Melanocyte of skin (primary cell): ENCODE results near the gene SLC6A16. TPM values are rescaled to one million over a fixed set of nuclear protein-coding genes. Genes with fewer than 3 reads are reported as not detected.

ENCODE experiments used
- small RNA-seq, 2 donors: library from RNA; depleted of rRNA; stranded (forward); fragments of <200 nt; gene quantifications; one replicate each; pipeline ENCODE3, GENCODE V24; 2012
- total RNA-seq, 2 donors: library from RNA; depleted of rRNA; stranded (reverse); fragments of >200 nt; gene quantifications; 2 replicates each; pipeline ENCODE4 v1.2.3, GENCODE V29; 2012

Gene SLC6A16
- under 1 TPM; under 0.01 to 0.69 TPM for total RNA-seq

DNA sequence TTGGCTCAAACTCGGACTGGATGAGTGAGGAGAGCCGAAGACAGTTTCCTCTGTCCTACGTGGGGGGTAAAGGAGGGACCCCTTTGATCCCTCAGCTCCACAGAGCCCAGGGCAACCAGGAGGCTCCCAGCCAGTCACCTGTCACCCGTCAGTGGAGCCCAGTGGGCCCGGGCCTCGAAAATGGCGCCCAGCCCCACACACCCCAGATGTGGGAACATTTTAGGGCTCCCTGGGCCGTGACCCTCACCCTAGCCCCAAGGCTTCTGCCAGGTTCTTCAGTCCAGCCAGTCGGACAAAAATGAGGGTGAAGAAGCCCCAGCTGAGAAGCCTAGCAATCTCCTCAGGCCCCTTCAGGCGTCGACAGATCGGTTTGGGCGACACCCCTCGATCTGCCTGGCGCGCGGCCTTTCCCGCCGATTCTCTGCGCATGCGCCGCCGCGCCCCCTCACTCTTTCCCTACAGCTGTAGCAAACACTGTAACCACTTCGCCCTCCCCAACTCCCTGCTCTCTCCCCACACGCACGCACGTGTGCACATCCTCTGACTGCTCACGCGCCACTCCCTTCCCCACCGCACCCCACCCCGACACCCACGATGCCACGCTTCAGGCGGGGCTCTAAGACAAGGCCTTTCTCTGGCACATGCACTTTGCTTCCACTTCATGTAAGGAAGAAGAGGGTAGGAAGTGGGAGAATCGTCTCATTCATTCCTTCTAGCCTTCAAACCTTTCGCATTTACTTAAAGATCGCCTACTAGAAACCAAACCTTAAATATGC lies at the start of gene SLC6A16:
Gene SLC6A16 (minus strand): TSS at position 391 of the 776 bp plus-strand sequence. CDS start 13,844 bp downstream, outside the sequence.

DNA sequence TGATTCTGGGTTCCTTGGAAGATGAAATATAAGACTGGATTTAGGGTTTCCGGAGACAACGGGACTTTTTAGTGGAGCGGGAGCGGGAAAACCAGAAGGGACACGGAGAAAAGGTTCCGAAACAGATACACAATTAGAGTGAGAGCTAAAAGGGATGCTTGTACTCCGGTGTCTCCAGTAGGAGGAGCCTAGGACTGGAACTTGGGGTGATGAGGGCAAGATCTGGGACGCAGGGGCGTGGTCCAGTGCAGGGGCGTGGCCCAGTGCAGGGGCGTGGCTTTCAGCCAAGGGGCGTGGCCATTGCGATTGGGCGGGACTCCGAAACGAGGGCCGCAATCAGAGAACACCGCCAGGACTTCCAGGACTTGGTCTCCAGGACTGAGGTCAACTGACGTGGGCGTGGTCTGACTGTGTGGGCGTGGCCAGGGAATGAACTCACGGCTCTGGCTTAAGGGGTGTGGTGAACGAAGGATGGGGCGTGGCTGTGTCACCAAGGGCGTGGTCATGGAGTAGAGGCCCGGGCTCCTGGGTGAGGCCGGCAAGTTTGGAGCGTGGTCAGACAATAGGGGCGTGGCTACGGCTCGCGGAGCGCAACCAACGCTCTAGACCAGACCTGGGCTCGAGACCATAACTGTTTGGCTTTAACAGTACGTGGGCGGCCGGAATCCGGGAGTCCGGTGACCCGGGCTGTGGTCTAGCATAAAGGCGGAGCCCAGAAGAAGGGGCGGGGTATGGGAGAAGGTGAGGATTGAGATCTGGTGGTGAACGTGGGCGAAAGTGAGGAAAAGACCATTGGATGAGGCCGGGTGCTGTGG lies 38.5 kb upstream of the SLC6A16 start, which contains the start of gene DKKL1:
Gene DKKL1 (plus strand): TSS at position 610 of the 815 bp plus-strand sequence. CDS start 122 bp downstream, at position 732.

DNA sequence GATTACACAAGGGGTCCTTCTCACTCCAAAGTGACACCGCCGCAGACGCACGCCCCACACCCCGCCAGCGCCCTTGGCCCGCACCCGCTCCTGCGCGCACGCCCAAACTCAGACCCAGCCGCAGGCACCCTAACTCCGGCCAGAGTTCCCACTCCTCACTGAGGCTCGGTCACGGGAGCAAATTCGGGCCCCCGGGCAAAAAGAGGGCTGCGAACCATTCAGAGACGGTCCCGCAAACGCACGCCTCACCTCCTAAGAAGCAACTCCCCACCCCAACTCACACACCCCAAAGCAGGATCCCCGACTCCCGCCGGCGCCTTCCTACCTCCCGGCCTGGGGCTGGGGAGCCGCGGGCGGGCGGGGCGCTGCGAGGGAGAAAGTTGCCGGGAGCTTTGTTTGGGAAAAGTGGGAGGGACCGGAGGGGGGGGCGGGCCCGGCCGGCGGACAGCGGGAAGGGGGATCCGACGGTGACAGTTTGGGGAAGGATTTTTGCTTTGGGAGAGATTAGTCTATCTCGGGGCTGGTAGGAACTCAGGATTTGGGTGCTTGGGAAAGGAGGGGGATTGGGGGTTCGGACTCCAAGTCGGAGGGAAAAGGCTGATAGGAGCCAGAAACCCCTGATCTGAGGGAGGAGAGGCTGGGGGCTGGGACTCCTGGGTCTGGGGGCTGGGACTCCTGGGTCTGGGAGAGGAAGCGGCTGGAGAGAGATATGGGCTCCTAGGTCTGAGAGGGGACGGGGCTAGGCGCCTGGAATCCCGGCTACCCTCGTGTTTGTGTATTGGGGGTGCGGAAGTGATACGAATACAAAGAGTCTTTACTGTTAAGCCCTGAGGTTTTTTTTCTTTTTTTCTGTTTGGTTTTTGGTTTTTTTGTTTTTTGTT lies 37.3 kb upstream of the SLC6A16 start, which contains the start of gene TEAD2:
Gene TEAD2 (minus strand): TSS at position 369 of the 881 bp plus-strand sequence. CDS start 2,341 bp downstream, outside the sequence.

GRCh38 chr19:49335071-49335783 lies 10.2 kb upstream of the SLC6A16 start, which contains the start of gene CD37:
Gene CD37, plus strand, starts transcription at chr19:49335406. Its CDS starts 135 bp downstream, at chr19:49335541.

Small RNA genes within 50 kb of the gene (small RNA-seq; reads per million reads assigned to genes)
- gene MIR4324: 0 reads per million in 2 donors

Other genes with a start within 250 kb of the SLC6A16 start
- gene SNRNP70, start 239.7 kb downstream of the SLC6A16 start, total RNA-seq: 100 to 1,000 TPM; 132 to 144 TPM
- gene LIN7B, start 210.8 kb downstream of the SLC6A16 start, total RNA-seq: 1 to 10 TPM; 5.9 to 7.0 TPM
- 1 to 10 TPM in 1 of 2 donors, under 1 TPM in 1; 0.67 to 1.0 TPM for gene C19orf73, start 206.0 kb downstream of the SLC6A16 start, total RNA-seq
- 1 to 10 TPM; 7.3 to 9.6 TPM for gene PPFIA3, start 205.6 kb downstream of the SLC6A16 start, total RNA-seq
- not detected for gene HRC, start 169.8 kb downstream of the SLC6A16 start, total RNA-seq
- gene TRPM4, start 167.4 kb downstream of the SLC6A16 start, total RNA-seq: 10 to 100 TPM; 18.6 to 23.0 TPM
- gene CD37, start 10.2 kb upstream of the SLC6A16 start, total RNA-seq: not detected
- 10 to 100 TPM; 29.6 to 30.3 TPM for gene TEAD2, start 37.2 kb upstream of the SLC6A16 start, total RNA-seq
- gene DKKL1, start 38.7 kb upstream of the SLC6A16 start, total RNA-seq: not detected
- not detected for gene KASH5, start 63.1 kb upstream of the SLC6A16 start, total RNA-seq
- gene PTH2, start 98.2 kb upstream of the SLC6A16 start, total RNA-seq: not detected
- gene GFY, start 100.2 kb upstream of the SLC6A16 start, total RNA-seq: not detected
- gene SLC17A7, start 116.3 kb upstream of the SLC6A16 start, total RNA-seq: under 1 TPM in 1 of 2 donors, not detected in 1; under 0.01 TPM
- 100 to 1,000 TPM in 1 of 2 donors, 10 to 100 TPM in 1; 89.5 to 132 TPM for gene PIH1D1, start 126.6 kb upstream of the SLC6A16 start, total RNA-seq
- 10 to 100 TPM; 47.0 to 65.0 TPM for gene ALDH16A1, start 128.0 kb upstream of the SLC6A16 start, total RNA-seq
- 1 to 10 TPM; 2.7 to 3.8 TPM for gene FLT3LG, start 149.0 kb upstream of the SLC6A16 start, total RNA-seq
- gene RPL13A, start 162.4 kb upstream of the SLC6A16 start, total RNA-seq: 1,000 to 10,000 TPM; 1,225 to 1,537 TPM
- 1,000 to 10,000 TPM; 1,700 to 1,752 TPM for gene RPS11, start 171.2 kb upstream of the SLC6A16 start, total RNA-seq
- 10 to 100 TPM; 21.7 to 27.0 TPM for gene FCGRT, start 187.5 kb upstream of the SLC6A16 start, total RNA-seq
- 1 to 10 TPM; 1.4 to 3.0 TPM for gene RCN3, start 202.8 kb upstream of the SLC6A16 start, total RNA-seq